Duodenal mucosa (tissue), 2 donors: ENCODE measurements around the gene INF2.

Experiments used
- H3K27ac ChIP-seq: one replicate; pipeline ENCODE4 v1.7.0; 2013; ENCODE audit warnings: low read depth, low read length
- H3K27me3 ChIP-seq, 2 donors: one replicate each; pipeline ENCODE4 v1.7.0; 2013; ENCODE audit warnings: low read length in 2 of 2, control low read depth in 1 of 2; ENCODE audit not compliant: insufficient read depth in 2 of 2, control insufficient read depth in 1 of 2
- H3K36me3 ChIP-seq, 2 donors: one replicate each; pipeline ENCODE4 v1.7.0; 2013; ENCODE audit warnings: low read length in 2 of 2, control low read depth in 1 of 2; ENCODE audit not compliant: insufficient read depth in 2 of 2, control insufficient read depth in 1 of 2
- H3K4me1 ChIP-seq, 2 donors: one replicate each; pipeline ENCODE4 v1.7.0; 2013; ENCODE audit warnings: low read length in 2 of 2, control low read depth in 1 of 2; ENCODE audit not compliant: insufficient read depth in 2 of 2, control insufficient read depth in 1 of 2
- H3K4me3 ChIP-seq, 2 donors: one replicate each; pipeline ENCODE4 v1.7.0; 2013; ENCODE audit warnings: low read length in 2 of 2, low read depth in 1 of 2
- H3K9ac ChIP-seq, 2 donors: one replicate each; pipeline ENCODE4 v1.7.0; 2013; ENCODE audit warnings: low read length in 2 of 2, low read depth in 1 of 2
- H3K9me3 ChIP-seq, 2 donors: one replicate each; pipeline ENCODE4 v1.7.0; 2013; ENCODE audit warnings: low read length in 2 of 2, control low read depth in 1 of 2; ENCODE audit not compliant: control insufficient read depth in 1 of 2

The INF2 gene

GRCh38 chr14:104738375-104739019 is 49.1 kb downstream of the INF2 start:
- H3K27me3 ChIP-seq: no peaks in the 10 kb centered on the region
- peaks cover 4 to 19% of the 10 kb centered on the region in 2 donors for H3K4me1 ChIP-seq
- no peak overlapping the region for H3K4me3 ChIP-seq
- H3K9me3 ChIP-seq: no peaks in the 10 kb centered on the region
- H3K9ac ChIP-seq: no peak overlapping the region
- peaks cover 5 to 6% of the 10 kb centered on the region in 2 donors for H3K36me3 ChIP-seq
- H3K27ac ChIP-seq: no peak overlapping the region

DNA sequence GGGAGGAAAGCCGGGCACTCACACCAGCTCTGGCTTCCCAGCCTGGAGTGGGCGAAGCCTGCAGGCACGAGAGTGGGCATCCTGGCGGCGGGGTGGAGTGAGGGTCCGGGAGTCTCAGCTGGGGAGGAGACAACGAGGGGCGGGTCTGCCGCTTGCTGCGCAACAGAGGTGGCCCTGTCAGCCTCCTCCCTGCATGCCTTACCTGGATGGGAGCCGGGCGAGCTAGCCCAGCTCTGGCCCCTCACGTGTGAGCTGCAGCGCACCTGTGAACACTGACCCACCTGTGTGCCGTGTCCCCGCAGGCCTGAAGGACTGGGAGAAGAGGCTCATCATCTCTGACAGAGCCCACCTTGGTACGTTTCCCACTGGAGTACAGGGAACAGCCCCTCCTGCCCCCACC is 49.6 kb downstream of the INF2 start:
- Histone ChIP-seq H3K27me3 (no peaks in the 10 kb centered on the region), H3K4me3 (no peak overlapping the region), H3K9me3 (no peaks in the 10 kb centered on the region), H3K27ac (no peak overlapping the region), H3K4me1 (peaks cover 4 to 17% of the 10 kb centered on the region in 2 donors), H3K9ac (no peak overlapping the region), H3K36me3 (peaks cover 5 to 6% of the 10 kb centered on the region in 2 donors)

- no peak overlapping the region for H3K27ac ChIP-seq
- H3K4me3 ChIP-seq: no peak overlapping the region
- peaks cover 4 to 15% of the 10 kb centered on the region in 2 donors for H3K4me1 ChIP-seq
- H3K9me3 ChIP-seq: no peaks in the 10 kb centered on the region
- H3K36me3 ChIP-seq: peaks cover 6 to 8% of the 10 kb centered on the region in 2 donors
- H3K27me3 ChIP-seq: no peaks in the 10 kb centered on the region
- H3K9ac ChIP-seq: no peak overlapping the region
Observed at GRCh38 chr14:104739546-104740516, 50.4 kb downstream of the INF2 start.

GRCh38 chr14:104741108-104741802 is 51.8 kb downstream of the INF2 start:
- Histone ChIP-seq H3K4me3 (no peak overlapping the region), H3K4me1 (peaks cover 7% of the 10 kb centered on the region in 2 donors), H3K27ac (no peak overlapping the region), H3K9me3 (no peaks in the 10 kb centered on the region), H3K27me3 (no peaks in the 10 kb centered on the region), H3K9ac (no peak overlapping the region), H3K36me3 (peaks cover 6 to 9% of the 10 kb centered on the region in 2 donors)

- Histone ChIP-seq H3K27me3 (no peaks in the 10 kb centered on the region), H3K27ac (no peak overlapping the region), H3K4me3 (no peak overlapping the region), H3K36me3 (peaks cover 6 to 9% of the 10 kb centered on the region in 2 donors), H3K9ac (no peak overlapping the region), H3K4me1 (peaks cover 7 to 10% of the 10 kb centered on the region in 2 donors), H3K9me3 (no peaks in the 10 kb centered on the region)
Observed at GRCh38 chr14:104741803-104742251, 52.4 kb downstream of the INF2 start.

DNA sequence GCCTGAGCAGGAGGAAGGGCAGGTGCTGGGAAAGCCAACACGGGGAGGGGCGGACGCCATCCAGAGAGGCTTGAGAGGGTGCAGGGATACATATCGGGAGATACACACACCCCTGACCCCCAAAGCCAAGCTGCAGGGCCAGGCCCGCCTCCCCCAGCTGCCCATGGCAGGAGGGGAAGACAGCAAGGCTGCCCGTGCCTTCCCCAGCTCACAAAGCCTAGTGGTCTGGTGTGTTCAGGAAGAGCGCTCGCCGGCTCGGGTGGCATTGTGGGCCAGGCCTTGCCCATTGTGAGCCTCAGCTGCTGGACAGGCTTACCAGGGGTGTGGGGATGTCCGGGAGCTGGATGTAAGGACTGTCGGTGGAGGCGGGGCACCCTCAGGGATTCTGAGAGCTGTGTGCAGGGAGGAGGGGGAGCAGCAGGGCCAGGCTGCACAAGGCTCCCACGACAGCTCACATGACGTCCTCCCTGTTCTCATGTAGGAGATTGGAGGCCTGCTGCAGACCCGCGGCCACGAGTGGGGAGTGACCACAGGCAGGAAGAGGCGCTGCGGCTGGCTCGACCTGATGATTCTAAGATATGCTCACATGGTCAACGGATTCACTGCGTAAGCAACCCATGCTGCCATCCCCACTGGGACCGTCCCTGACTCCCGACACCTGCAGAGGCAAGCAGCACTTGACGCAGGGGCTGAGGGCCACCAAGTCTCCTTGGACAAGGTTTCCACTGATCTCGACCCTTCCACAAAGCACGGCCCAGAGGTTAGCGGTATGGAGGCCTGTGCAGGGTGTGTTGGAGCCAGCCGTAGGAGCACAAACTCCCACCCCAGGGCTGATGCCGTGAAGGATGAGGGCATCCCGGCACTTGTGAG is 53.4 kb downstream of the INF2 start:
- Histone ChIP-seq H3K9me3 (no peaks in the 10 kb centered on the region), H3K4me3 (no peak overlapping the region), H3K27me3 (no peaks in the 10 kb centered on the region), H3K36me3 (peaks cover 6 to 9% of the 10 kb centered on the region in 2 donors), H3K27ac (no peak overlapping the region), H3K9ac (no peak overlapping the region), H3K4me1 (peaks cover 7 to 10% of the 10 kb centered on the region in 2 donors)

DNA sequence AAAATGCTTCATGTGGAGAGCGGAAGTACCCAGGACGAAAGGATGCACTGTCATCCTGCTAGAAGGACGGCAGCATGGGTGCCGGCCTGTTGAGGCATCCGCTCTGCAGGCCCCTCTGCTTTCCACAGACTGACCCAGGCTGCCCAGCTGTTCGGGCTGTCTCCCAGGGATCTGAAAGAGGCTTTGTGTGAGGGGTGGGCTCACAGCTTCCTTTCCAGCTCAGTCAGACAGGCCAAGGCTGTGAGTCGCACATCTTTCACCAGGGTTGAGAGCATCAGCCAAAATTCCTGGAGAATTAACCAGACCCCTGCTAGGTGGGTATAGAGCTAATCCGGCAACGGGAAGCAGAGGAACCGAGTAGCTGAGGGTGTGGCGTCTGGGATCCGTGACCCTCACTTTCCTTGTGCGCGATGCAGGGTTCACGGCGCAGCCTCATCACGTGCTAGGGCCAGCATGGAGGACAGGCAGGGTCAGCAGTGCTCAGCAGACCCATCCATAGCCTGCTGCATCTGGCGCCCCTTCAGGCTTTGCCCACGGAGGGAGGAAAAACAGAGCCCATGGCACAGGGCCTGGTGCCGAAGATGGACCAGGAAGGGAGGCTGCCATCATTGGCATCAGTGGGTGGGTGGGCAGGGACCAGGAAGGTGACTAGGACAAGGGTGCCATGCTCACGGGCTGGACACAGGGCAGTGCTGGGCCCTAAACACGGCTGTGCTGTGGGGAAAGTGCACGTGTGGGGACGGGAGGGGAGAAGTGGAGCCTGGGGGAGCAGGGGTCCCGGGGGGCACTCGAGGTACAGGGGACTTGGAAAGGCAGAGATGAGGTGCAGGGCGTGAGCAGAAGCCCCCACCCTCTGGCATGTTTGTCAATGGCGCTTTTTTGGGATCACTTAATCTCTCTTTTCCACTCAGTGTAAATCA is 54.3 kb downstream of the INF2 start:
- H3K9ac ChIP-seq: no peak overlapping the region
- peaks cover 12 to 14% of the 10 kb centered on the region in 2 donors for H3K4me1 ChIP-seq
- H3K27ac ChIP-seq: no peak overlapping the region
- H3K36me3 ChIP-seq: peaks cover 6 to 9% of the 10 kb centered on the region in 2 donors
- H3K27me3 ChIP-seq: no peaks in the 10 kb centered on the region
- H3K9me3 ChIP-seq: no peaks in the 10 kb centered on the region
- no peak overlapping the region for H3K4me3 ChIP-seq

DNA sequence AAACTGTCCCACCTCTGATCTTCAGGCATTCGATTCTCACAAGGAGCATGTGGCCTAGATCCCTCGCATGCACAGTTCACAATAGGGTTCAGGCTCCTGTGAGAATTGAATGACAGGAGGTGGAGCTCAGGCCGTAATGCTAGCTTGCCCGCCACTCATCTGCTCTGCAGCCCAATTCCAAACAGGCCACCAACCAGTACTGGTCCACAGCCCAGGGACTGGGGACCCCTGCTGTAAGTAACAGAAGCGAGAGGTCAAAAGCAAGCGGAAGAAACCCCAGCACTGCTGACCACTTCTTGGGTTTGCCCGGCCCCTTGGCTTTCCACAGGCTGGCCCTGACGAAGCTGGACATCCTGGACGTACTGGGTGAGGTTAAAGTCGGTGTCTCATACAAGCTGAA is 55.1 kb downstream of the INF2 start:
- peaks cover 20 to 22% of the 10 kb centered on the region in 2 donors for H3K4me1 ChIP-seq
- no peaks in the 10 kb centered on the region for H3K27me3 ChIP-seq
- H3K4me3 ChIP-seq: no peak overlapping the region
- no peaks in the 10 kb centered on the region for H3K9me3 ChIP-seq
- no peak overlapping the region for H3K9ac ChIP-seq
- peaks cover 6 to 9% of the 10 kb centered on the region in 2 donors for H3K36me3 ChIP-seq
- H3K27ac ChIP-seq: no peak overlapping the region
